Activated T-cell treated with anti-CD3 and anti-CD28 coated beads, Interleukin-2, amount 50 U/mL, for 4 hours (primary cell): Measurements from ENCODE around the gene SBSN. TPM values are rescaled to one million over a fixed set of nuclear protein-coding genes. Genes with fewer than 3 reads are reported as not detected.
A peak's percentile ranks its signal among the peaks of the same experiment; 100 is the strongest.

Experiments
- ATAC-seq, 2 donors: fragments of 200-7000 bp; cut with Tn5 transposase; one replicate each; pipeline ENCODE4 v1.10.0; 2021
- DNase-seq: peaks from one replicate; pipeline ENCODE4 v3.0.0-alpha.2; 2020
- H3K27me3 Mint-ChIP-seq: one replicate; pipeline ENCODE4 v1.8.0; 2021; ENCODE audit warnings: low read depth, mixed read lengths
- H3K36me3 Mint-ChIP-seq: one replicate; pipeline ENCODE4 v1.8.0; 2022; ENCODE audit warnings: mixed read lengths; ENCODE audit not compliant: insufficient read depth
- H3K4me1 Mint-ChIP-seq: one replicate; pipeline ENCODE4 v1.8.0; 2021; ENCODE audit warnings: low read depth, mixed read lengths
- H3K4me3 Mint-ChIP-seq: one replicate; pipeline ENCODE4 v1.8.0; 2021; ENCODE audit warnings: mild to moderate bottlenecking, moderate library complexity, mixed read lengths
- H3K9me3 Mint-ChIP-seq: one replicate; pipeline ENCODE4 v1.8.0; 2021; ENCODE audit warnings: mixed read lengths
- total RNA-seq, 3 donors: library from RNA; stranded (reverse); gene quantifications; one replicate each; pipeline ENCODE4 v1.2.1, GENCODE V29; 2021

The SBSN gene
- total RNA-seq, 3 donors from 2014 or later: not detected

DNA sequence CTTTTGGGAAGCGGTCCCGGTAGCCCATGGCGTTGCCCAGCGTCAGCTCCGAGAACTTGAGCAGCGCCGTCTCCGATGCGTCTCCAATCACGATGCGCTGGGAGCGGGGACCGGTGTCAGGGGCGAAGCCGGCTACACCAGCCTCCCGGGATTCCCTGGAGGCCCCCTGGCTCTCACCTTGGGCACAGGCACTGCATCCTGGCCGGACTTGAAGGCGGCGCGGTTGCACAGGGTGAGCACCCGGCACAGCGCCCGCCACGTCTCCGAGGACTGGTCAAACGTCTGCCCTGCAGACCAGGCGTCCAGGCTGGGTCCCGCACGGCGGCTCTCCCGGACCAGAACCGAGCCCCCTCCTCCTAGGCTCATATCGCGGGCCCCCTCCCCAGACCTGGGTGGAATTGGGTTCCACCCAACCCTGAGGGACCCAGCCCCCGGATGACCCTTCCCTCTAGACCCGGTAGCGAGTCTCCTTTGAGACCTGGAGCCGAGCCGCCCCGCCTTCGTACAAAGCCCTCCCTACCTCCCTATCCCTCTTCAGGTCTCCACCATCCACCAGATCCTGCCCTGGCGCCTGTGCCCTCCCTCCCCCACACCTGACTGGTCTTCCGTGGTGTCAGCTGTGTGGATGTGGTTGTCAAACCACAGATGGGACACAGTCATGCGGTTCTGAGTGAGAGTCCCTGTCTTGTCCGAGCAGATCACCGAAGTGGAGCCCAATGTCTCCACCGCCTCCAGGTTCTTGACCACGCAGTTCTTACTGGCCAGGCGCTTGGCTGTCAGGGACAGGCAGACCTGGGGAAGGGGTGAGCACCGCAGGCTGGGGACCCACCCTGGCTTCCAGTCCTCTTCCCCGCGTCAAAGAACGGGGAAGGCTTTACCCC, 30.5 kb upstream of the SBSN start:
- H3K27me3 Mint-ChIP-seq: peaks cover 43% of the 10 kb centered on the region
- ATAC-seq: no peak

DNA sequence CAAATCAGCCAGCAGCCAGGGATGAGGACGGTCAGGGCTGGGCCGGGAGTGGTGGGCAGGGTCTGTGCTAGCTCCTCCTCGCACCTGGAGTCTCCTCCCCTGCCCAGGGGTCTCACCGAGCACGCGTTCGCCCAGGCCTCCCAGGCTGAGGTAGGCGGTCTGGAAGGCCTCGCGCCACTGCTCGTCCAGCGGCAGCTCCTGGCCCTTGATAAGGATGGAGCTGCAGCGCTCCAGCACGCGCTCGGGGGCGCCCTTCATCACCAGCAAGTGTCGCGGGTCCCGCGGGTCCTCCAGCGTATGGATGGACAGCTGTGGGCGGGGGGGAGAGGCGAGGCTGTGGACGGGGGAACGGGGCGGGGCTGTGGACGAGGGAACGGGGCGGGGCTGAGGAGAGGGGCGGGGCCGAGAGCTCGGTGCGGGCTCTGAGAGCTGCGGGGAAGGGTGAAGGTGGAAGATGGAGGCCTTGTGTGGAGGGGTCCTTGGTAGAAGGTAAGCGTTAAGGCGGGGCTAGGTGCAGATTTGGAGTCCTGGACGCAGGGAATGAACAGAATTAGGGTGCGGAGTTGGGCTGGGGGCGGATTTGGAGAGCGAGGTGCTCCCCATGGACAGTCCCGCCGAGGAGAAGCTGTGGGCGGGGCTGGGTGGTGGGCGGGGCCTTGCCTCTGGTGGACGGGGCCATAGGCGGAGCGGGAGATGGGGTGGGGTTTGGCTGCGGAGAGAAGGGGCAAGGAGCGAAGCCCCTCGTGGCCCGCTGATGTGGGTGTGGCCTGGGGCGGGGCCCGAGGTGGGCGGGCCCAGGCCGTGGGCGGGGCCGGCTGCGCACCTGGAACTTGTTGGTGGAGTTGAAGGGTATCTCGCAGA, 29.7 kb upstream of the SBSN start:
- Mint-ChIP-seq H3K9me3 (no peaks in the 10 kb centered on the region), H3K4me1 (peaks cover 11% of the 10 kb centered on the region), H3K36me3 (no peaks in the 10 kb centered on the region), H3K27me3 (peaks cover 43% of the 10 kb centered on the region), H3K4me3 (peak overlapping the region; percentile 67)
- DNase-seq (peak; percentile 52), ATAC-seq (peak; percentile 72 to 73)

More for the DNA sequence above, 30.5 kb upstream of the SBSN start:
- DNase-seq: no peak
- no peaks in the 10 kb centered on the region for H3K36me3 Mint-ChIP-seq
- H3K9me3 Mint-ChIP-seq: no peaks in the 10 kb centered on the region
- no peak overlapping the region for H3K4me3 Mint-ChIP-seq
- peaks cover 11% of the 10 kb centered on the region for H3K4me1 Mint-ChIP-seq

DNA sequence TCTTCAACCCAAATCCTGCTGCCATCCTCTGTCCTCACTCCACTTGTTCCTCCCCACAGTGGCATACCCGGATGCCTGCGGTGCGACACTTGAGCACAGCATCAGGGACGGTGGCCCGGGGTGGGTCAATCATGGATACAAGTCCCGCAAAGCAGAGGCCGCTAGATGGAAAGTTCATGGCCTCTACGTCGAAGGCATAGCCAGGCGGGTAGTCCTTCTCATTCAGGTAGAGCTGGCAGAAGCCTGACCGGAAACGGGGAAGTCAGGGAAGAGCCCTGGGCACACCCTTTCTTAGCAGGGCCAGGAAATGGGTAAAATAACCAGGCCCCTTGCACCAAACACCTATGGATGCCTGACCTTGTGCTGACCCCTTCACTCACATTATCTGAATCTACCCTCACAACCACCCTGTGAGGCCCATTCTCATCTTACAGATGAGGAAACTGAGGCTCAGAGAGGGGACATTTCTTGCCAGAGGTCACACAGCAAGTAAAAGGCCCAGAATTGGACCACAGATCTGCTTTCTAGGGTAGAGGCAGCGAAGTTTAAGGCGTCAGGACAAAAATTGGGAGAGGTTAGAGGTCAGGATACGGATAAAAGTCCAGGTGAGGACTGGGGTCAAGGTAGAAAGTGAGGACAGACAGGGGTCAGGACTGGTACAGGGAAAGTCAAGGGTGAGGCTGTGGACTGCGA, 28.9 kb upstream of the SBSN start:
- Mint-ChIP-seq H3K36me3 (no peaks in the 10 kb centered on the region), H3K9me3 (no peaks in the 10 kb centered on the region), H3K4me3 (no peak overlapping the region), H3K4me1 (peaks cover 11% of the 10 kb centered on the region), H3K27me3 (peaks cover 36% of the 10 kb centered on the region)
- ATAC-seq (no peak), DNase-seq (no peak)

DNA sequence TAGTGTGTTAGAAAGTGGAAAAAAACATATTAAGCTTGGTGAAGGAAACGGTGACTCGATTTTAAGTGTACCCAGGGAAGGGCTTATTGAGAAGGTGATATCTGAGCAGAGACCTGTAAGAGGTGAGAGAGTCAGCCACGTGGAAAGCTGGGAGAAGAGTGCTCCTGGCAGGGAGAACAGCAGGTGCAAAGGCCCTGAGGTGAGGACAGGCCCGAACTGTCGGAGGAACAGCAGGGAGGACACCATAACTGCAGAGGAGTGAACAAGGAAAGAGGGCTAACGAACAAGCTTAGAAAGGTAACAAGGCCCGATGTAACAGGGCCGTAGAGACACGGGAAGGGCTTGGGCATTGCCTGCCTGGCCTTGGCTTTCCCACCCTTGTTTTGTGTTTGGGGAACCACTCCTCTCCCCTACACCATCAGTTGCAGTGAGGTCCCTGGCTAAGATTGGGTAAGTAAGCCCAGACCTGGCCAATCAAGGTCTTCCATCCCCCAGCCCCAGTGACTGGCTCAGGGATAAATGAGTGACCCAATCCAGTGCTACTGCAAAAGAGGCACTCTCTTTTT, 28.0 kb upstream of the SBSN start:
- no peak overlapping the region for H3K4me3 Mint-ChIP-seq
- no peak for DNase-seq
- no peaks in the 10 kb centered on the region for H3K36me3 Mint-ChIP-seq
- no peaks in the 10 kb centered on the region for H3K9me3 Mint-ChIP-seq
- H3K27me3 Mint-ChIP-seq: peaks cover 29% of the 10 kb centered on the region
- no peak for ATAC-seq
- H3K4me1 Mint-ChIP-seq: peaks cover 11% of the 10 kb centered on the region

DNA sequence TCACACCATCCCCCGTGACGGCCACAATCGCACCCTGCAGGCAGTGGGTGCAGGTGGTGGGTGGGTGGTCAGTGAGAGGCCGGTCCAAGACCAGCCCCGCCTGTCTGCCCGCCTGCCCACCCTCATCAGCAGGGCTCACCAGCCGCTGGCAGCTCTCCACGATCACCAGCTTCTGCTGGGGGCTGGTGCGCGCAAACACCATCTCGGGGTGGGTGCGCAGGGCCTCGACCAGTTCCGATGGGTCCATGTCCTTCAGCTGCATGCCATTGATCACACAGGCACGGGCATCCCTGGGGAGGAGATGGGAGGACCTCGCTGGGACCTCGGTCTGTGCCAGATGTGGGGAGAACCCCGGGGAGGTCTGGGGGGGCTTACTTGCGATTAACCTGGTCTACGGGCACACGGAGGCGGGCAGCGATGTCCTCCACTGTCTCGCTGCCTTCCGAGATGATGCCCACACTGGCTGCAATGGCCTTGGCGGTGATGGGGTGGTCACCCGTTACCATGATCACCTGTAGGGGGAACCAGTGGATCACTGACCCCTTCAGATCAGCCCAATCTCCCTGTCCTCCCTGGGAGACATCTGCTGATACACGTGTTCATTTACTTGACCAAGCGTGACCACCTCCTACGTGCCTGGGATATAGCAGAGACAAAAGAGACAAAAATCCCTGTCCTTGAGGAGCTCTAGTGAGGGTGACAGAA, 27.3 kb upstream of the SBSN start:
- H3K9me3 Mint-ChIP-seq: no peaks in the 10 kb centered on the region
- no peak overlapping the region for H3K4me3 Mint-ChIP-seq
- H3K36me3 Mint-ChIP-seq: peaks cover 4% of the 10 kb centered on the region
- DNase-seq: no peak
- peaks cover 11% of the 10 kb centered on the region for H3K4me1 Mint-ChIP-seq
- ATAC-seq: no peak
- peaks cover 25% of the 10 kb centered on the region for H3K27me3 Mint-ChIP-seq

DNA sequence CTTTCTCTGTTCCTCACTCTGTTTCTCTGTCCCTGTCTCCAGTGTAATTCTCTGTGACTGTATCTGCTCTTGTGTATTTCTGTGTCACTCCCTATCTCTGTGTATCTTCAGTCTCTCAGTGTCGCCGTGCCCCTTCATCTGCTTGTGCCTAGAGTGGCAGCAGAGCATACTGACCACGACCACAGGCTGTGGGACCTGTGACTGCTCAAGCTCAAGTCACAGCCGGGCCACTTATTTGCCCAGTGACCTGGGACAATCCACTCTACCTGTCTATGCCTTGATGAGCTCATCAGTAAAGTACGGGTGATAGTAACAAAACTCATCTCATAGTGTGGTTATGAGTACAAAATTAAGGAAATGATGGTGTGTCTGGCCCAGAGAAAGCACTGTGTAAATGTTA, 26.0 kb upstream of the SBSN start:
- Mint-ChIP-seq H3K9me3 (no peaks in the 10 kb centered on the region), H3K27me3 (peaks cover 12% of the 10 kb centered on the region), H3K4me3 (no peak overlapping the region), H3K4me1 (peaks cover 12% of the 10 kb centered on the region), H3K36me3 (peaks cover 6% of the 10 kb centered on the region)
- ATAC-seq (no peak), DNase-seq (no peak)

DNA sequence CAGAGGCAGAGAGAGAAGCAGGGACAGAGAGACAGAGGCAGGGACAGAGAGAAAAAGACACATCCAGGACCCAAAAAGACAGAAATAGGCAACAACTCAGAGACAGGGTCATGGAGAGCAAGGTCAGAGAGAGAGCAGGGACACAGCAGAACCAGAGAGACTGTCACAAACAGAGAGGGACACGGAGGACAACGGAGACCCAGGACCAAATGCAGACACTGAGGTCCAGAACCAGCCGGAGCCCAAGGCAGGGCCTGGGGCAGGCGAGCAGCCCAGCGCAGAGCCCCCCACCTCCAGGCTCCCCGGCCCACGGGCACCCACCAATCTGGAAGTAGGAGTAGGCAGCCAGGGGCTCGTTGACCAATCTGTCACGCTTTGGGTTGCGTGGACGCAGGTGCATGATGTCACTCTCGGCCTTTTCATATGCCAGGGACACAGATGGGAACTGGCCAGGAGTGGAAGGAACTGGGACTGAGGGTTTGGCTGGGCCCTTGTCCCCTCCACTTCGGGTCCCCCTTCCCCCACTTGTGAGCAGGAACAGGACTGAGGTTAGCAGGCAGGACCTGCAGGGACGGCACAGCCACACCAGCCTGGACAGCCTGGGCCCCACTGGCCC, 25.4 kb upstream of the SBSN start:
- ATAC-seq: no peak
- Mint-ChIP-seq H3K27me3 (peaks cover 6% of the 10 kb centered on the region), H3K36me3 (peaks cover 11% of the 10 kb centered on the region)

DNA sequence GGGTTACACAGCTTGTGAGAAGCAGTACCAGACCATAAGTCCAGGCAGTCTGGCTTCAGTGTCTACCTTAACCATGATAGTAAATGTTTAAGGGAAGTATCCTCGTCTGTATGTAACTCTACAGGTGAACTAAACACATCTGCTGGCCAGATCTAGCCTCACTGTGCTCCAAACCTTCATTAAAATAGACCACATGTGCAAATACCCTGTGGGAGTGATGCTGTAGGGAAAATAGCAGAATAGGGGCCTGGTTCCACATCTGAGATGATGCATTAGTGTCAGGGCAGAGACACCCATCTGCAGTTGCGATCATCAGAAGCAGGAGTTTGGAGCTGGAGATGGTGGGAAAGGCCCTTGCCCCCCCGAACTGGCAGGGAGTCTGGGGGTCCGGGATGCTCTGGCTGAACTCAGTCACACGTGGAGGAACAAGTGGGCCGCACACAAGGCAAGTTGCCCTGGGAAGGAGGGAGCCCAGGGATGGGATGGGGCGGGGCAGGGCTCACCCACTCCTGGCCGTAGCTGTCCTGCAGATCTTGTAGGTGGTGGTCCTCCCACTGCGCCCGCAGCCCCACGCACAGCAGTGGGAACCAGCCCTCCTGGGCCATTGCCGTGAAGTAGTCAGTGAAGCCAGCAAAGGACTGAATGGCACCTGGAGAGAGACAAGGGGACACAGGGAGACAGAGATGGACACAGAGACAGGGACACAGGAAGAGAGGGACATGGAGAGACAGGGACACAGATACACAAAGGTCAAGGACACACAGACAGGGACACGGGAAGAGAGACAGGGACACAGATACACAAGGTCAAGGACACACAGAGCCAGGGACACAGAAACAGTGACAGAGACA, 24.6 kb upstream of the SBSN start:
- peaks cover 12% of the 10 kb centered on the region for H3K4me1 Mint-ChIP-seq
- H3K36me3 Mint-ChIP-seq: peaks cover 14% of the 10 kb centered on the region
- no peak overlapping the region for H3K4me3 Mint-ChIP-seq
- ATAC-seq: no peak
- DNase-seq: no peak
- H3K9me3 Mint-ChIP-seq: no peaks in the 10 kb centered on the region
- H3K27me3 Mint-ChIP-seq: peaks cover 6% of the 10 kb centered on the region

More for the DNA sequence above, 25.4 kb upstream of the SBSN start:
- no peak for DNase-seq
- H3K4me1 Mint-ChIP-seq: peaks cover 13% of the 10 kb centered on the region
- H3K4me3 Mint-ChIP-seq: no peak overlapping the region
- no peaks in the 10 kb centered on the region for H3K9me3 Mint-ChIP-seq

DNA sequence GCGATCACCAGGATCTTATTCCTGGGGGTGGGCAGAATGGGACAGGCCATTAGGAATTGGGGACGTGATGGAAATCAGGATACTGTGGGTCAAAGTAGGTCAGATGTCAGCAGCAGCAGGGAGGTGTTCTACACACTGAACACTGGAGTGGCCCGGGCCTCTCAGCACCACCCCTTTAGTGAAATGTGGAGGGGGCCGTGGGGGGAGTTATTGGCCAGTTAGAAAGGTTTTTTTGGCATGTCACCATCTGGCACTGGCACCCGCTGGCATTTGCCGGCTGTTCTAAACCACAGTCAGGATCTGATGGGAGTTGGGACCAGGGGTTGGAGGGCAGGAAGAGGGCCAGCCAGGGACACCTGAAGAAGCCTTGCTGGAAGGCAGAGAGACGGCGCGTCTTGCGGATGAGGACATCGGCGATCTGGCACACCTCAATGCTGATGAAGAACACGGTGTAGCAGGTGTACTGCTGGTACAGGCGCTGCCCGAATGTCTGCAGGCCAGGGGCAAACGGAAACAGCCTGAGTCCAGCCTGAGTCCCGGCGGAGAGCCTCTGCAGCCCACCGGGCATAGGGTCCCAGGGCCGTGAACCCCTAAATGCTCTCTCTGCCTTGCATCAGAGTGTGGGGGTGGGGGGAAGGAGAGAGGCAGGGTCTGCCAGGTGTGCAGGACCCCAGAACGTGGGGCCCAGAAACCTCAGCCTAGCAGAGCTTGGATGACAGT, 23.1 kb upstream of the SBSN start:
- no peak for DNase-seq
- Mint-ChIP-seq H3K9me3 (no peaks in the 10 kb centered on the region), H3K27me3 (peaks cover under 1% of the 10 kb centered on the region), H3K4me1 (peaks cover 21% of the 10 kb centered on the region), H3K36me3 (peaks cover 20% of the 10 kb centered on the region), H3K4me3 (no peak overlapping the region)
- ATAC-seq: no peak

DNA sequence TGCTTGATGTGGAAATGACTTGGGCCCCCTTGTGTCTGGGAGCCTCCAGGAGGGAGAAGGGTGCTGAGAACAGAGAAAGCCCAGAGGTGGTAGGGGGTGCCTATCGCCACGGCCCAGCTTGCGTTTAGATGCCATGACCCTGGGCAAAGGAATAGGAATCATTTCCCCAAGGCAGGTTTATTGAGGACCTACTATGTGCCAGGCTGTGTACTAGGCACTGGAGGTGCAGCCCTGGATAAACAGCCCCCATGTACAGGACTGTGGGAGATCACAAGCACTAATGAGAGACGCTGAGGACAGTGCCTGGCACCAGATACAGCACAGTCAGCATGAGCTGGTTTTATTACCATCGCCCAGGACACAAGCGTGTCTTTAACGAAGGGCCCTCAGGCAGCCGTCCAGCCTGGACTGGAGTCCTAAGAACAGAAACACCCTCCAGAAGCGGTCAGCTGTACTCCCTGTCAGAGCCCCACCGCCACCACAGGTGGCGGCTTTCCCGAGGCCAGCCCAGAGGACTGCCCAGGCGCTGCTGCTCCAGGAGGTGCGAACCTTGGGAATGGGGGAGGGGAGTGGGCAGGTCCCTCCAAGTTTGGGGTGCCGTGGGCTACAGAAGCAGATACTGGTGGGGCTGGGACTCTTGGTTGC, 21.9 kb upstream of the SBSN start:
- Mint-ChIP-seq H3K4me1 (peaks cover 23% of the 10 kb centered on the region), H3K9me3 (no peaks in the 10 kb centered on the region), H3K4me3 (no peak overlapping the region), H3K36me3 (peaks cover 20% of the 10 kb centered on the region), H3K27me3 (no peaks in the 10 kb centered on the region)
- ATAC-seq (no peak), DNase-seq (no peak)

DNA sequence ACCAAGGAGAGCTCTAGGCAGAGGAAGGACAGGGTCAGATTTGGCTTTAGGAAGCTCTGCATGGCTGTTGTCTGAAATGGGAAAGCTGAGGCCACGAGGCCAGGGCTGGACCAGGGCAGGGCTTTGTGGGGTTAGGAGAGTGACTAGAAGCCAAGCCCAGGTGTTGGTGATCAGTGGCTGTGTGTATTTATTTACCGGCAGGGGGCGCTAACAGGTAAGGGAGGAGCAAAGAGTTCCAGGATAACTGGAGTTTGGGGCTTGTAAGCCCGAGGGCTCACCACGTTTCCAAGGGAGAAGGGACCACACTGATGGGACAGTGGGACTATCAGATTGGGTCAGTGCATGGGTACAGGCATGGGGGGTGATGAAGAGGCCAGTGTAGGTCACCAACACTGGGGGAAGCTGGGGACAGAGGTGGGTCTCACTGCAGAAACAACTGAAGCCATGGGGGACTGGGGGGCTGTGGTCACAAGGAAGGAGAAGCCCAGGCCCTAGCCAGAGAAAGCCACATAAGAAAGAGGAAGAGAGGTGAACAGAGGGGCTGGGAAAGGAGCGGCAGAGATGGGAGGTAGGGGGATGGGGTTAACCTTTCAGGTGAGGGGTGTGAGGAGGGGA, 21.2 kb upstream of the SBSN start:
- Mint-ChIP-seq H3K9me3 (no peaks in the 10 kb centered on the region), H3K36me3 (peaks cover 20% of the 10 kb centered on the region), H3K4me1 (peaks cover 30% of the 10 kb centered on the region), H3K4me3 (no peak overlapping the region), H3K27me3 (no peaks in the 10 kb centered on the region)
- DNase-seq (peak; percentile 43), ATAC-seq (no peak)
